Thoracic aorta (tissue), 2 donors: Measurements from ENCODE around the gene GBP6. TPM values are rescaled to one million over a fixed set of nuclear protein-coding genes. Genes with fewer than 3 reads are reported as not detected.
"Not testable (repeated sequence)": the region's sequence is repeated elsewhere in the genome, so short reads cannot be mapped to it uniquely, and the experiment has no call there.

Experiments used
- ATAC-seq: fragments of 150-250 bp; one replicate; pipeline ENCODE4 v1.8.0; 2017; ENCODE audit warnings: low read depth; ENCODE audit not compliant: insufficient number of reproducible peaks, low FRiP score
- DNase-seq: peaks from one replicate; pipeline ENCODE4 v3.0.0-alpha.2; 2020; ENCODE audit warnings: low spot score
- H3K27ac ChIP-seq, 2 donors: fragments of 200-600 bp; sonication (generic); 1 replicate in 1 of 2; 2 replicates in 1 of 2; pipeline ENCODE4 v1.5.1; 2016; ENCODE audit warnings: mild to moderate bottlenecking in 2 of 2, moderate library complexity in 2 of 2
- H3K27me3 ChIP-seq: fragments of 200-600 bp; sonication (generic); replicated peaks from 2 replicates; pipeline ENCODE4 v1.6.0; 2016; ENCODE audit warnings: mild to moderate bottlenecking; ENCODE audit not compliant: insufficient read depth
- H3K36me3 ChIP-seq: fragments of 200-600 bp; sonication (generic); one replicate; pipeline ENCODE4 v1.5.1; 2016
- H3K4me1 ChIP-seq, 2 donors: fragments of 200-600 bp; sonication (generic); 1 replicate in 1 of 2; 2 replicates in 1 of 2; pipeline versions ENCODE4 v1.5.1 to v1.6.0; 2016; ENCODE audit warnings: low read depth in 2 of 2, mild to moderate bottlenecking in 1 of 2; ENCODE audit not compliant: control insufficient read depth in 1 of 2
- H3K4me3 ChIP-seq: fragments of 200-600 bp; sonication (generic); 2 replicates; pipeline ENCODE4 v1.5.1; 2016; ENCODE audit warnings: mild to moderate bottlenecking
- H3K9me3 ChIP-seq: fragments of 200-600 bp; sonication (generic); 2 replicates; pipeline ENCODE4 v1.5.1; 2016
- CTCF ChIP-seq: fragments of 200-600 bp; sonication (generic); IDR thresholded peaks from one replicate; pipeline ENCODE4 v1.5.1; 2019; ENCODE audit warnings: antibody characterized with exemption
- total RNA-seq, 2 donors: library from RNA; depleted of rRNA; stranded (reverse); fragments of >200 nt; gene quantifications; one replicate each; pipeline versions ENCODE4 v1.1.0 to v1.2.3, GENCODE V29; 2016

Gene GBP6
- total RNA-seq, 2 donors from 2014 or later: 0.27 TPM; not detected in 1

DNA sequence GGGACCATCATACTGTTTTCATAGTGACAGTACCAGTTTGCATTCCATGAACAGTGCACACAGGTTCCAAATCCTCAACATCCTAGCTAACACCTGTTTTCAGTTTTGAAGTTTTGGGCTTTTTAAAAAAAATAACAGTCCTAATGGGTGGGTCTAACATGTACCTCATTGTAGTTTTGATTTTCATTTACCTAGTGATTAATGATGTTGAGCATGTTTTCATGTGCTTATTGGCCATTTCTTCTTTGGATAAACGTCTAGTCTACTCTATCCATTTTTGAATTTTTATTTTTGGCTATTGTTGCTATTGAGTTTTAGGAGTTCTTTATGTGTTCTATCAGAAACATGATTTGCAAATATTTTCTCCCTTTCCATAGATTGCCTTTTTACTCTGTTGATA, 3.4 kb downstream of the GBP6 start:
- TF ChIP-seq CTCF: no peak
- Histone ChIP-seq H3K27ac (no peak overlapping the region), H3K36me3 (no peaks in the 10 kb centered on the region), H3K9me3 (no peaks in the 10 kb centered on the region), H3K4me3 (no peak overlapping the region), H3K4me1 (peaks cover 7 to 9% of the 10 kb centered on the region in 2 donors), H3K27me3 (no peaks in the 10 kb centered on the region)
- ATAC-seq: no peak
- no peak for DNase-seq

- ATAC-seq (no peak), DNase-seq (no peak)
- Histone ChIP-seq H3K36me3 (no peaks in the 10 kb centered on the region), H3K9me3 (no peaks in the 10 kb centered on the region), H3K27me3 (no peaks in the 10 kb centered on the region), H3K4me1 (no peaks in the 10 kb centered on the region), H3K27ac (no peak overlapping the region), H3K4me3 (no peak overlapping the region)
- no peak for TF ChIP-seq CTCF
Measured at GRCh38 chr1:89369331-89369730, 5.5 kb downstream of the GBP6 start.

- not testable (repeated sequence) for H3K9me3 ChIP-seq, H3K27me3 ChIP-seq, ATAC-seq
Measured at GRCh38 chr1:89373810-89374209, 10.0 kb downstream of the GBP6 start.

GRCh38 chr1:89378001-89378400, 14.1 kb downstream of the GBP6 start:
- H3K4me3 ChIP-seq: no peak overlapping the region
- ATAC-seq (no peak), DNase-seq (no peak)
- H3K27me3 ChIP-seq: no peaks in the 10 kb centered on the region
- no peak overlapping the region for H3K27ac ChIP-seq
- TF ChIP-seq CTCF: no peak
- no peaks in the 10 kb centered on the region for H3K9me3 ChIP-seq
- no peaks in the 10 kb centered on the region for H3K4me1 ChIP-seq
- no peaks in the 10 kb centered on the region for H3K36me3 ChIP-seq

More at GRCh38 chr1:89373810-89374209, 10.0 kb downstream of the GBP6 start:
- H3K4me1 ChIP-seq, H3K27ac ChIP-seq, H3K36me3 ChIP-seq, DNase-seq, H3K4me3 ChIP-seq: not testable (repeated sequence)

DNA sequence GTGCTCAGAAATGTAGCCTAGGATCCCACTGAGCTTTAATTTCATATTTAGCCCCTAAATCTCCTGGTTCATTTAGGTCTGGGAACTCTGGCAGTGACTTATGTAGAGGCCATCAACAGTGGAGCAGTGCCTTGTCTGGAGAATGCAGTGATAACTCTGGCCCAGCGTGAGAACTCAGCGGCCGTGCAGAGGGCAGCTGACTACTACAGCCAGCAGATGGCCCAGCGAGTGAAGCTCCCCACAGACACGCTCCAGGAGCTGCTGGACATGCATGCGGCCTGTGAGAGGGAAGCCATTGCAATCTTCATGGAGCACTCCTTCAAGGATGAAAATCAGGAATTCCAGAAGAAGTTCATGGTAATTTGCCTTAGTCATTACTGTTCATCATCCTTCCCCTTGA, 17.8 kb downstream of the GBP6 start:
- H3K4me1 ChIP-seq: no peaks in the 10 kb centered on the region
- H3K27me3 ChIP-seq: no peaks in the 10 kb centered on the region
- no peak for TF ChIP-seq CTCF
- DNase-seq (no peak), ATAC-seq (no peak)
- H3K27ac ChIP-seq: no peak overlapping the region
- H3K4me3 ChIP-seq: no peak overlapping the region
- no peaks in the 10 kb centered on the region for H3K9me3 ChIP-seq
- H3K36me3 ChIP-seq: no peaks in the 10 kb centered on the region

GRCh38 chr1:89382479-89382878, 18.6 kb downstream of the GBP6 start:
- ATAC-seq: no peak
- Histone ChIP-seq H3K4me1 (no peaks in the 10 kb centered on the region), H3K27ac (no peak overlapping the region), H3K36me3 (no peaks in the 10 kb centered on the region), H3K9me3 (no peaks in the 10 kb centered on the region), H3K4me3 (no peak overlapping the region), H3K27me3 (no peaks in the 10 kb centered on the region)
- no peak for DNase-seq
- no peak for TF ChIP-seq CTCF
